GM12892 (cell line): ENCODE results near the gene NPAS3.

Source experiments
- POLR2A ChIP-seq: IDR thresholded peaks from 2 replicates; pipeline ENCODE4 v1.6.1; 2011; ENCODE audit warnings: low read depth, low read length, control low read depth
- POLR2AphosphoS5 ChIP-seq: IDR thresholded peaks from 2 replicates; pipeline ENCODE4 v1.6.1; 2011; ENCODE audit warnings: low read depth, low read length, control low read depth
- TAF1 ChIP-seq: IDR thresholded peaks from 2 replicates; pipeline ENCODE4 v1.6.1; 2011; ENCODE audit warnings: low read depth, mild to moderate bottlenecking, control low read depth, low read length, borderline replicate concordance

GRCh38 chr14:33812601-33813000 is 873.9 kb downstream of the NPAS3 start:
- TF ChIP-seq POLR2A (no peak), POLR2AphosphoS5 (no peak), TAF1 (no peak)
